DOHH2 (cell line): ENCODE results near the gene AGMAT.

ENCODE experiments used
- H3F3A ChIP-seq: fragments of 200-600 bp; sonication (generic), shearing (Covaris generic); 2 replicates; pipeline ENCODE4 v1.6.0; 2016; ENCODE audit warnings: antibody characterized with exemption, mild to moderate bottlenecking; ENCODE audit not compliant: control insufficient read depth, insufficient read depth
- H3K27ac ChIP-seq: fragments of 200-600 bp; sonication (generic); 2 replicates; pipeline ENCODE4 v1.5.1; 2014; ENCODE audit warnings: low read depth, mild to moderate bottlenecking, low read length, moderate library complexity
- H3K27me3 ChIP-seq: fragments of 200-600 bp; sonication (generic); 2 replicates; pipeline ENCODE4 v1.6.1; 2014; ENCODE audit warnings: mild to moderate bottlenecking, low read length, mixed read lengths; ENCODE audit not compliant: control insufficient read depth
- H3K36me3 ChIP-seq: fragments of 200-600 bp; sonication (generic); 2 replicates; pipeline ENCODE4 v1.6.1; 2014; ENCODE audit warnings: mild to moderate bottlenecking, low read length, moderate library complexity, mixed read lengths; ENCODE audit not compliant: control insufficient read depth
- H3K4me1 ChIP-seq: fragments of 200-600 bp; sonication (generic); 2 replicates; pipeline ENCODE4 v1.6.1; 2014; ENCODE audit warnings: mild to moderate bottlenecking, low read length, mixed read lengths; ENCODE audit not compliant: control insufficient read depth
- H3K4me2 ChIP-seq: fragments of 200-600 bp; sonication (generic); 2 replicates; pipeline ENCODE4 v1.6.0; 2014; ENCODE audit warnings: mild to moderate bottlenecking, low read length, moderate library complexity
- H3K4me3 ChIP-seq: fragments of 200-600 bp; sonication (generic); 2 replicates; pipeline ENCODE4 v1.5.1; 2014; ENCODE audit warnings: mild to moderate bottlenecking, low read length, mixed read lengths
- H3K79me2 ChIP-seq: fragments of 200-600 bp; sonication (generic); 2 replicates; pipeline ENCODE4 v1.6.1; 2014; ENCODE audit warnings: mild to moderate bottlenecking, low read length, mixed read lengths; ENCODE audit not compliant: control insufficient read depth
- H3K9me2 ChIP-seq: fragments of 200-600 bp; sonication (generic); replicated peaks from 2 replicates; pipeline ENCODE4 v1.6.1; 2014; ENCODE audit warnings: mild to moderate bottlenecking, low read length, mixed read lengths; ENCODE audit not compliant: control insufficient read depth
- H3K9me3 ChIP-seq: fragments of 200-600 bp; sonication (generic); 2 replicates; pipeline ENCODE4 v1.6.1; 2014; ENCODE audit warnings: antibody characterized with exemption, low read length, mixed read lengths; ENCODE audit not compliant: control insufficient read depth, insufficient read depth
- H4K20me1 ChIP-seq: fragments of 200-600 bp; sonication (generic); 2 replicates; pipeline ENCODE4 v1.6.0; 2014; ENCODE audit warnings: low read depth, mild to moderate bottlenecking, antibody characterized with exemption, low read length, moderate library complexity; ENCODE audit not compliant: control insufficient read depth, insufficient read depth
- EZH2phosphoT487 ChIP-seq: fragments of 200-600 bp; sonication (generic); IDR thresholded peaks from 2 replicates; pipeline ENCODE4 v1.6.1; 2017; ENCODE audit warnings: borderline replicate concordance, mild to moderate bottlenecking, antibody characterized with exemption, low read length, moderate library complexity, mixed read lengths
- TF ChIP-seq, protein P1 (sequence below): fragments of 200-600 bp; sonication (generic); IDR thresholded peaks from one replicate; pipeline ENCODE4 v1.5.1; 2014; ENCODE audit warnings: antibody characterized with exemption, mild to moderate bottlenecking, low read depth, low read length; ENCODE audit not compliant: poor library complexity, severe bottlenecking

AGMAT gene

DNA sequence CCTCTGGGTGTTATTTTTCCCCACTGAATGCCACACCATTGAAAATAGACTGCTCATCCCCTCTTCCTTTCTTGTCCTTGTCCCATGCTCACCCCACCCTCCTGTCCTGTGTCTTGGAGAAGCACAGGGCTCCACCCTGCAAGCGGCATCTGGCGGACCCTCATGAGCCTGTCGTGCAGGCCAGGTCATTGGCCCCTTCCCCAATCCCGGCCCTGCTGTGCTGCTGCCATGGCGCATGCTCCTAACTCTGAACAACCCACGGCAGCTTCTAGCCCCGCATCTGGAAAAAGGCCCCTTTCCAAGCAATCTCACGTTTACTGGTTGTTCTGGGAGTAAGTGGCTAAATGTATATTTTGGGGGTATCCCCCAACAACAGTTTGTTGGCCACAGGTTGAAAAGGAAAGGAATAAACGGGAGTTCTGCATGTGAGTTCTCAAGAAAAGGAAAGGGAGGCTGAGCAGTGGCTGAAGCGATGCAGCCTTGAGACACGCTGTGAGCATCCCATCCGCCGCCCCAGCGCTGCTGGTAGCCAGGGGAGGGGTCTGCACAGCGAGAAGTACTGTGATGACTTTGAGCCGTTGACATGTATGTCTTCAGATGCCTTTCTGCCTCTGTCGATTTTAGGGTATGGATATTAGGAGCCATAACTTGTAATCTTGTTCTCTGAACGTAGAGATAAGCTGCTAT is 16.3 kb downstream of the AGMAT start:
- Histone ChIP-seq H3K9me2 (no peaks in the 10 kb centered on the region), H3K4me1 (peaks cover 35% of the 10 kb centered on the region), H3K36me3 (peaks cover 52% of the 10 kb centered on the region), H3K27ac (no peak overlapping the region), H4K20me1 (no peaks in the 10 kb centered on the region), H3K4me2 (no peak overlapping the region), H3K9me3 (no peaks in the 10 kb centered on the region), H3K27me3 (no peaks in the 10 kb centered on the region), H3K4me3 (no peak overlapping the region), H3K79me2 (no peaks in the 10 kb centered on the region), H3F3A (peaks cover 20% of the 10 kb centered on the region)
- TF ChIP-seq EZH2phosphoT487, result no peak
- TF ChIP-seq, protein P1, sequence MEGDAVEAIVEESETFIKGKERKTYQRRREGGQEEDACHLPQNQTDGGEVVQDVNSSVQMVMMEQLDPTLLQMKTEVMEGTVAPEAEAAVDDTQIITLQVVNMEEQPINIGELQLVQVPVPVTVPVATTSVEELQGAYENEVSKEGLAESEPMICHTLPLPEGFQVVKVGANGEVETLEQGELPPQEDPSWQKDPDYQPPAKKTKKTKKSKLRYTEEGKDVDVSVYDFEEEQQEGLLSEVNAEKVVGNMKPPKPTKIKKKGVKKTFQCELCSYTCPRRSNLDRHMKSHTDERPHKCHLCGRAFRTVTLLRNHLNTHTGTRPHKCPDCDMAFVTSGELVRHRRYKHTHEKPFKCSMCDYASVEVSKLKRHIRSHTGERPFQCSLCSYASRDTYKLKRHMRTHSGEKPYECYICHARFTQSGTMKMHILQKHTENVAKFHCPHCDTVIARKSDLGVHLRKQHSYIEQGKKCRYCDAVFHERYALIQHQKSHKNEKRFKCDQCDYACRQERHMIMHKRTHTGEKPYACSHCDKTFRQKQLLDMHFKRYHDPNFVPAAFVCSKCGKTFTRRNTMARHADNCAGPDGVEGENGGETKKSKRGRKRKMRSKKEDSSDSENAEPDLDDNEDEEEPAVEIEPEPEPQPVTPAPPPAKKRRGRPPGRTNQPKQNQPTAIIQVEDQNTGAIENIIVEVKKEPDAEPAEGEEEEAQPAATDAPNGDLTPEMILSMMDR, result no peak

DNA sequence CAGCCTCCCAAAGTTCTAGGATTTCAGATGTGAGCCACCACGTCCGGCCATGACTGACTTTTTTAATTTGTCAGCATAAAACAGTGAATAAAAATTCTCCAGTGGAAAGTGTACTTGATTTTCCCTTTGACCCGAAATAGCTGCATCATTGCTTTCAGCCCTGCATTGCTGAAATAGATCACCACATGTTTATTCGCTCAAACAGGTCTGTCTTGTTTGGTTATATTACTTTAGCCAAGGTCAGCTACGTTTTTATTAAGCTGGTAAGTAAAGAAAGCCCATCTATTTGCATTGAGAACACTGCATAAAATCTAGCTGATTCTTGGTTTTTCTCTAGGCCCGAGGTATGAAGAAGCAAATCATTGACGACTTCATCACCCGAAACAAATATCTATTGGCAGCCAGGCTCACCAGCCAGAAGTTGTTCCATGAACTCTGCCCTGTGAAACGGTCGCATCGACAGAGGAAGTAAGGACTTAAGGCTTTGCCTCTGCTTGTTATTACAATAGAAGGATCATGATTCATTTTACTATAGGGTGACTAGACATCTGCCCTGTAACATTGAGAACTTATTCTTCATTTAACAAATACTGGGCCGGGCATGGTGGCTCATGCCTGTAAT is 25.6 kb downstream of the AGMAT start:
- Histone ChIP-seq H3F3A (peaks cover 4% of the 10 kb centered on the region; the same call in 1 of the 2 replicates), H3K27ac (no peak overlapping the region), H3K4me2 (no peak overlapping the region), H3K79me2 (no peaks in the 10 kb centered on the region), H3K4me3 (no peak overlapping the region), H3K9me2 (no peaks in the 10 kb centered on the region), H4K20me1 (no peaks in the 10 kb centered on the region), H3K9me3 (no peaks in the 10 kb centered on the region), H3K36me3 (peaks cover 30% of the 10 kb centered on the region), H3K27me3 (no peaks in the 10 kb centered on the region), H3K4me1 (peaks cover 7% of the 10 kb centered on the region)
- TF ChIP-seq EZH2phosphoT487, result no peak
- TF ChIP-seq, protein P1, result no peak

DNA sequence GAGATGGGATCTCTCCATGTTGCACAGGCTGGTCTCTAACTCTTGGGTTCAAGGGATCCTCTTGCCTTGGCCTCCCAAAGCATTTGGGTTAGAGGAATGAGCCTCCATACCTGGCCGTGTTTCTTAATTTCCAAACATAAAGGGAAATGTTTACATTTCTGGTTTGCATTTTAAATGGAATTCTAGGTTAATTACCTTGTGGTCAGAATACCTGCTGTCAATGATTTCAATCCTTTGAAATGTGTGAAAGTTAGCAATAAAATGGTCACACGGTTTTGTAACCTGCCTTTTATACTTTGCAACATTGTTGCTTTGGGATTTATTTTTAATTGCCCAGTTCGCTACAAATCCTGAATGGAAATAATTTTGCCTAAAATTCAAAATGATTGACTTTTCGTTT is 26.3 kb downstream of the AGMAT start:
- Histone ChIP-seq H3K79me2 (no peaks in the 10 kb centered on the region), H3K27ac (no peak overlapping the region), H3K27me3 (no peaks in the 10 kb centered on the region), H3K36me3 (peaks cover 24% of the 10 kb centered on the region), H4K20me1 (no peaks in the 10 kb centered on the region), H3K4me3 (no peak overlapping the region), H3K4me1 (no peaks in the 10 kb centered on the region), H3K9me3 (no peaks in the 10 kb centered on the region), H3K4me2 (no peak overlapping the region), H3F3A (no peaks in the 10 kb centered on the region), H3K9me2 (no peaks in the 10 kb centered on the region)
- TF ChIP-seq EZH2phosphoT487, result no peak
- TF ChIP-seq, protein P1, result no peak
